Measurements from ENCODE around the gene YEATS2.

- TF ChIP-seq ZBTB33 (IDR thresholded peaks at IDR 0.05; ENCODE audit: extremely low read depth, insufficient replicate concordance, low read length) (no peak), YY1 (IDR thresholded peaks at IDR 0.05; ENCODE audit: extremely low read depth, insufficient replicate concordance, low read depth, low read length) (peak; percentile 29)
Observed at GRCh38 chr3:183825456-183826161, 128.0 kb downstream of the YEATS2 start, which contains the start of gene MAP6D1.

All from HCT116 (cell line).